ENCODE results near the gene CEACAM1.

- TF ChIP-seq ZNF274 (IDR thresholded peaks at IDR 0.05; ENCODE audit: low read depth, low read length): no peak
- no peak for TF ChIP-seq YY1 (IDR thresholded peaks at IDR 0.05; ENCODE audit: insufficient read depth, insufficient read length)
Observed at GRCh38 chr19:42480335-42481095, 47.8 kb downstream of the CEACAM1 start.

Data from NT2/D1 (cell line).